ENCODE results near the gene SP3. TPM values are rescaled to one million over a fixed set of nuclear protein-coding genes. Genes with fewer than 3 reads are reported as not detected.

Gene SP3
- total RNA-seq, 4 donors from 2014 or later, result 91.6 to 135 (median 131) TPM

GRCh38 chr2:173955867-173956266, 9.3 kb downstream of the SP3 start:
- TF ChIP-seq, protein P1, sequence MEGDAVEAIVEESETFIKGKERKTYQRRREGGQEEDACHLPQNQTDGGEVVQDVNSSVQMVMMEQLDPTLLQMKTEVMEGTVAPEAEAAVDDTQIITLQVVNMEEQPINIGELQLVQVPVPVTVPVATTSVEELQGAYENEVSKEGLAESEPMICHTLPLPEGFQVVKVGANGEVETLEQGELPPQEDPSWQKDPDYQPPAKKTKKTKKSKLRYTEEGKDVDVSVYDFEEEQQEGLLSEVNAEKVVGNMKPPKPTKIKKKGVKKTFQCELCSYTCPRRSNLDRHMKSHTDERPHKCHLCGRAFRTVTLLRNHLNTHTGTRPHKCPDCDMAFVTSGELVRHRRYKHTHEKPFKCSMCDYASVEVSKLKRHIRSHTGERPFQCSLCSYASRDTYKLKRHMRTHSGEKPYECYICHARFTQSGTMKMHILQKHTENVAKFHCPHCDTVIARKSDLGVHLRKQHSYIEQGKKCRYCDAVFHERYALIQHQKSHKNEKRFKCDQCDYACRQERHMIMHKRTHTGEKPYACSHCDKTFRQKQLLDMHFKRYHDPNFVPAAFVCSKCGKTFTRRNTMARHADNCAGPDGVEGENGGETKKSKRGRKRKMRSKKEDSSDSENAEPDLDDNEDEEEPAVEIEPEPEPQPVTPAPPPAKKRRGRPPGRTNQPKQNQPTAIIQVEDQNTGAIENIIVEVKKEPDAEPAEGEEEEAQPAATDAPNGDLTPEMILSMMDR (IDR thresholded peaks at IDR 0.05; ENCODE audit: low read depth), result no peak

GRCh38 chr2:173955004-173955403, 10.2 kb downstream of the SP3 start:
- TF ChIP-seq, protein P1 (IDR thresholded peaks at IDR 0.05; ENCODE audit: low read depth), result no peak

DNA sequence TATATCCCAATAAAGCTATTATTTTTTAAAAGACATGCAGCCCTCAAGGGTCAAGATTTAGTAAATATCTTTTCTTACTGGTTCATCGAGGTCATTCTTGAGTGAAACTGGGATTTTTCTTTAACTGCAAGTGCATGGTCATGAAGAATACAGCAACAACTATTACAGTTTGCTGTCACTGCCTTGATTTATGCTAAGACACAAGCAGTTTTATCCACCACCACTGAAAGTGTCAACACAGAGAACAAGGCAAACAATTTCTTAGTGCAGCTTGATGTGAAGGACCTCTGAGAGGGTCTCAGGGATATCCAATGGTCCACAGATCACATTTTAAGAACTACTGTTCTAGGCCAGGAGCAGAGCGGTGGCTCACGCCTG, 12.1 kb downstream of the SP3 start:
- TF ChIP-seq, protein P1 (IDR thresholded peaks at IDR 0.05; ENCODE audit: low read depth), result no peak

GRCh38 chr2:173952267-173953046, 12.7 kb downstream of the SP3 start:
- TF ChIP-seq, protein P1 (IDR thresholded peaks at IDR 0.05; ENCODE audit: low read depth), result no peak

GRCh38 chr2:173948842-173949241, 16.3 kb downstream of the SP3 start:
- TF ChIP-seq, protein P1 (IDR thresholded peaks at IDR 0.05; ENCODE audit: low read depth), result no peak

DNA sequence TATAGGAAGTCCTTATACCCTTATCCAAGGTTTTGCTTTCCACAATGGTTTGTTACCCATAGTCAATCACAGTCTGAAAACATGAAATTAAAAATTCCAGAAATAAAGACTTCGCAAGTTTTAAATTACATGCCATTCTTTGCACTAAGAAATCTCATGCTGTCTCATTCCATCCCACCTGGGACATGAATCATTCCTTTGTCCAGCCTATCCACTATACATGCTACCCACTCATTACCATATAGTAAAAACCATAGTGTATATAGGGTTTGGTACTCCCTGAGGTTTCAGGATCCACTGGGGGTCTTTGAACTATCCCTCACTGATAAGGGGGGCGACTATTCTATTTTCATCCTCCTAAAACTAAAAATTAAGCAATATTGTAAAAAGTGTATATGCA, 17.0 kb downstream of the SP3 start:
- TF ChIP-seq, protein P1 (IDR thresholded peaks at IDR 0.05; ENCODE audit: low read depth), result no peak

GRCh38 chr2:173947131-173947530, 18.0 kb downstream of the SP3 start:
- TF ChIP-seq, protein P1 (IDR thresholded peaks at IDR 0.05; ENCODE audit: low read depth), result no peak

Measured in subcutaneous adipose tissue (tissue), 4 donors.